ENCODE data around the gene PPP1R9B.
A peak's percentile ranks its signal among the peaks of the same experiment; 100 is the strongest.

Gene PPP1R9B

GRCh38 chr17:50102164-50102991, 48.1 kb downstream of the PPP1R9B start:
- DNase-seq = no peak

GRCh38 chr17:50101346-50102163, 48.9 kb downstream of the PPP1R9B start:
- DNase-seq = no peak

DNA sequence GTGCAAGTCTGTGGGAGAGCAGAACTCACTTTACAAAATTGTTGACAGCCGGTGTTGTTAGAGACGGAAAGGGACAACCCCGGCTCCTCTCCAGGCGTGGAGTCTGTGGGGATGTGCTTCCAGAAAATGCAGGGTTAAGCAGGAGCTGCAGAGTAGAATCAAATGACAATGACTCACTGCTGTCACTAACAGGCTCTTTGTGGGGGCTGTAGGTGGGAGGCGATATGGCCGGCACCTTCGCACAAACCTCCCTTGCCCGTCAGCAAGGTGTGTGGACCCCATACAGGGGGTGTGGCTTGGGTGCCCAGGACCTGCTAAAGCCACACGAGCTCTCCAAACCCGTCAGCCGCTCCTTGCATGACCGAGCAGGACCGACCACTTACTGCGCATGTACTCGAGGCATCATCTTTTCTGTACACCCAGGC, 49.5 kb downstream of the PPP1R9B start:
- DNase-seq = no peak

DNA sequence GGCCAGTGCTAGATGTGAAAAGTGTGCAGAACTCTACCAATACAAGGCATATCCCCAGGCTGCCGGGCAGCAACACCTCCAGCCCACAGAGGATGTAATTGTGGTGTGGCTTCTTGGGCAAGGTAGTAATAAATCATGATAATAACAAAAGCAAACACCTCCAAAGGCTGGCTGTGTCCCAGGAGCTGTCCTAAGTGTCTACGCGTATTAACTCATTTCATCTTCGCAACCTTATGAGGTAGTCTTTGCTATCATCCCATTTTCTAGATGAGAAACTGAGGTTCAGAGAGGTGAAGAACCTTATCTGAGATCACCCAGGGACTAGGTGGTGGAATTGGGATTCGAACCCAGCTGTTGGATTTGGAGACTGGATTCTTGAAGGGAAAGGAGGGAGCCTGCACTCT, 50.0 kb downstream of the PPP1R9B start:
- DNase-seq = no peak

- no peak for DNase-seq
Observed at GRCh38 chr17:50099003-50099402, 51.5 kb downstream of the PPP1R9B start.

DNA sequence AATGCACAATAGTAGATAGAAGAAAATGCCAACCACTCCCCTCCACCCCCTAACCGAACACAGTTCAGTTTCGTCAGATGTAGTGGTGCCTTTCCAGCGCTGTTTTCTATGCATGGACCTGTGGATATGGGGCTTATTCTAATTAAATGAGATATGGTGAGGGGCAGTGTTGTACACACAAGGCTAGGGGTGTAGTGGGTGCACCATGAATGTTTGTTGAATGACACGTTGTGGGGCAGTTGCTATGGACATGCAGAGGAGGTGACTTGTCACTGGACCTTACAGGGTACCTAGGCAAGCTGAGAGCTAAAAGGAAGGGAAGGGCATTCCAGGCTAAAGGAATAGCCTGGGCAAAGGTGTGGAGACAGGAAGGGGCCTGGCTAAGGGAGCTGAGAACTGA, 51.9 kb downstream of the PPP1R9B start:
- DNase-seq = no peak

DNA sequence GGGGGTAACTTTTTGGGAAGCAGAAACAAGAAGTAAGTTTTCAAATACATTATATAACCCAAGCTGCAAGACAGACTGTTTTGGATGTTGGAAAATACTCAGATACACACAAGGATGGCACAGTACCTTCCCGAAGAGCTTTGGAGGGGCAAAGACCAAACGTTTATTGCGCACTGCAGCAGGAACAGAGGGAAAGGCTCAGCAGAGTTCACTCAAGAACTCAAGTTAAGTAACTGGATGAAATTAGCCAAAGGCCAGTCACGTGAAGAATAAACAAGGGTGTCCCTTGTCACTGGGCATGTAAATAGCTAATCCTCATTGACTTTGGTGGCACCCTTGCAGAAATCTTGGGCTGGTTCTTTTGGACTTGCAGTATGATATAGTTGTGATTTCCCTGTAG, 52.6 kb downstream of the PPP1R9B start:
- DNase-seq = no peak

GRCh38 chr17:50097455-50097854, 53.0 kb downstream of the PPP1R9B start:
- no peak for DNase-seq

GRCh38 chr17:50096758-50097157, 53.7 kb downstream of the PPP1R9B start:
- DNase-seq = no peak

- no peak for DNase-seq
Observed at GRCh38 chr17:50096092-50096491, 54.4 kb downstream of the PPP1R9B start.

DNA sequence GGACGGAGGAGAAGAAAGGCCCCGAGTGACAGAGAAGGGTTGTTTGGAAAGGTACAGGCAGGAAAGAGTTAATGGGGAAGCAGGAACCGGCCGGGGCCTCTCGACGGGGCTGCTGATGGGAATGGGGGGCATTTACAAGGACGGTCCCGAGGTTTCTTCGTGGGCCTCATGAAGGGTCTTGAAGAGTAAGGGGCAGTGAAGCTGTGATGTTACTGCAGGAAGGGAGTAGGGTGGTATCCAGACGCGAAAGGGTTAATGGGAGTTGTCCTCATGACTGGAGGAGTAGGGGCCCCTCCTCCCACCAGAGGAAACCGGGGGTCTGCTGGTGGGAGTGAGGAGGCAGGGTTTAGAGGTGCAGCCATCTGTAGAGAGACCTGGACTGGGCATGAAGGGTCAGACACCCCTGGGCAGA, 54.8 kb downstream of the PPP1R9B start:
- no peak for DNase-seq

GRCh38 chr17:50094753-50095619, 55.5 kb downstream of the PPP1R9B start, which contains the start of gene PDK2:
Gene PDK2 (plus strand): TSS chr17:50095351. CDS start chr17:50095436, 85 bp downstream.
- DNase-seq = peak; percentile 95

GRCh38 chr17:50094243-50094752, 56.2 kb downstream of the PPP1R9B start:
- DNase-seq = peak; percentile 80

DNA sequence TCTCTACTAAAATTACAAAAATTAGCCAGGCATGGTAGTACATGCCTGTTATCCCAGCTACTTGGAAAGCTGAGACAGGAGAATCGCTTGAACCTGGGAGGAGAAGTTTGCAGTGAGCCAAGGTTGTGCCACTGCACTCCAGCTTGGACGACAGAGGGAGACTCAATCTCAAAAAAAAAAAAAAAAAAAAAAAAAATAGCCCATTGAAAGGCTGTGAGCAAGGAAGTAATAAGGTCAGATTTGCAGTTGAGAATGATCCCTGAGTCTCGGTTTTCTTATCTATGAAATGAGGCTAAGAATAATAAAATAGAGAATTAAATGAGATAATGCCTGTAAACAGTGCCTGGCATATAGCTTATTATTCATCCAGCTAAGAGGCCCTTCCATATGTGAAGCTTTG, 56.7 kb downstream of the PPP1R9B start:
- DNase-seq = no peak

- no peak for DNase-seq
Observed at GRCh38 chr17:50093246-50093645, 57.2 kb downstream of the PPP1R9B start.

GRCh38 chr17:50091918-50092285, 58.6 kb downstream of the PPP1R9B start:
- no peak for DNase-seq

- no peak for DNase-seq
Observed at GRCh38 chr17:50090971-50091917, 59.2 kb downstream of the PPP1R9B start.

DNA sequence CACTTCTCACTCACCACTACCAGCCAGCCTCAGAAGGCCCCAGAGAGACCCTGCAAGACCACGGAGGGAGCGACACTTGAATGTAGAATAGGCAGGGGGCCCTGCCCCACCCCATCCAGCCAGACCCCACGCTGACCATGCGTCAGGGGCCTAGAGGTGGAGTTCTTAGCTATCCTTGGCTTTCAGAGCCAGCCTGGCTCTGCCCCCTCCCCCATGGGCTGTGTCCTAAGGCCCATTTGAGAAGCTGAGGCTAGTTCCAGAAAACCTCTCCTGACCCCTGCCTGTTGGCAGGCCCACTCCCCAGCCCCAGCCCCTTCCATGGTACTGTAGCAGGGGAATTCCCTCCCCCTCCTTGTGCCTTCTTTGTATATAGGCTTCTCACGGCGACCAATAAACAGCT, 60.4 kb downstream of the PPP1R9B start:
- no peak for DNase-seq

- DNase-seq = no peak
Observed at GRCh38 chr17:50088952-50089825, 61.3 kb downstream of the PPP1R9B start.

DNA sequence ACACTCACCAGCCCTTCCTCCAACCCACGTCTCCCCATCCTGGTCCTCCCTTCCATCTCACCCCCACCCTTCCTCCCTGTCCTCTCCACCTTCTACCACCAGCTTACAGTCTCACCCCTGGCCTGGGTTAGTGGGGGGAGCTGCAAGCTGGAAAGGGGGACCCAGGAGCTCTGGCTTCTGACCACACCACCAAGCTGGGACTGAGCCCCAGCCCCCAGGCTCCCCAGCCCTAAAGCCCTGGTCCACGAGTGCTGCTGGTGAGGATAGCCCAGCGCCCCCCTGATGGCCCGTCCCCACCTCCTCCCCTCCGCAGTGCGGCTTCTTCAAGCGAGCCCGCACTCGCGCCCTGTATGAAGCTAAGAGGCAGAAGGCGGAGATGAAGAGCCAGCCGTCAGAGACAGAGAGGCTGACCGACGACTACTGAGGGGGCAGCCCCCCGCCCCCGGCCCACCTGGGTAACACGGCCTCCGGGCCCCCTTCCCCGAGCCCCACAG, 62.5 kb downstream of the PPP1R9B start:
- no peak for DNase-seq
